Vagina (tissue), 2 donors: ENCODE data around the gene CST9.

Experiments
- POLR2A ChIP-seq, 2 donors: fragments of 450-650 bp; IDR thresholded peaks; one replicate each; pipeline ENCODE4 v1.6.1; 2017; ENCODE audit warnings: antibody characterized with exemption in 2 of 2, mild to moderate bottlenecking in 2 of 2, moderate library complexity in 2 of 2
- POLR2AphosphoS5 ChIP-seq, 2 donors: sonication (generic); formaldehyde crosslinking; IDR thresholded peaks; one replicate each; pipeline ENCODE4 v1.9.0; 2017; ENCODE audit warnings: antibody characterized with exemption in 2 of 2, mild to moderate bottlenecking in 2 of 2, low read depth in 1 of 2; ENCODE audit not compliant: insufficient read depth in 1 of 2
- TF ChIP-seq, protein P1 (sequence below), 3 experiments: fragments of 450-650 bp in 2 of 3; fragments of 200-600 bp in 1 of 3; sonication (generic) in 1 of 3; IDR thresholded peaks; one replicate each; pipeline ENCODE4 v1.5.1; 2017 to 2019; ENCODE audit warnings: antibody characterized with exemption in 3 of 3, mild to moderate bottlenecking in 2 of 3, moderate library complexity in 2 of 3

DNA sequence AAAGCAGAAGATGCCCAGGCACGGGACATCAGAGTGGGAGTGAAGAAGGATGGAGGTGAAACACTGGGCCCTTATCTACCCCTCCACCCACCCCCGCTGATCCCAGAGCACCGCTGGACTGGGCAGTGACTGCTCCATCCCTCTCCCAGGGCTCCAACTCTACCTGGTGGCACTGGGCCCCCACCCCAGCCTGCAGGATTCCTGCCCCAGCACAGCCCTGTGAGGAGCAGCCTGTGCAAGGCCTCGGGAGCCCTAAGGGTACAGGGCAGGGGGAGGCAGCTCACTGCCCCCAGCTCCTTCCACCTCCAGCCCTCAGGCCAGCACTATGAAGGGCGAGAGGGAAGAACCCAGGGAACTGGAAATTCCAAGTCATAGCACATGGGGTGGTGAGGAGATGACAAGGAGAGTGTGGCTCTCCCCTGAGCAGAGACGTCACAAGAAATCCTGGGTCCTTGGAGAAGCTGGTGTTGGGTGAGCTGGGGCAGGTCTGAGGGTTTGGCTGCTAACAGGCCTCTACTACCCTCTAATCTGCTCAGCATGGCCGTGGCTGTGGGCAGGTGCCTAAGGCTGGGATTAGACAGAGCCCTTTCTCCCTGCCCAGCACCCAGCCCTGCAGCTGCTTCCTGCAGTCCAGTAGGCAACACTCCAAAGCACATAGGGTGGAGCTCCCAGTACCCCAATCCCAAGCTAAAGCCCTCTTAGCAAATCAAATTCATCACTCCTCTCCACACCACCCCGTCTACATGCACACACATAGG, 28.5 kb upstream of the CST9 start:
- no peak for TF ChIP-seq POLR2AphosphoS5 (IDR thresholded peaks at IDR 0.05; ENCODE audit: insufficient read depth in 1 of 2, low read depth in 1 of 2)
- TF ChIP-seq, protein P1, sequence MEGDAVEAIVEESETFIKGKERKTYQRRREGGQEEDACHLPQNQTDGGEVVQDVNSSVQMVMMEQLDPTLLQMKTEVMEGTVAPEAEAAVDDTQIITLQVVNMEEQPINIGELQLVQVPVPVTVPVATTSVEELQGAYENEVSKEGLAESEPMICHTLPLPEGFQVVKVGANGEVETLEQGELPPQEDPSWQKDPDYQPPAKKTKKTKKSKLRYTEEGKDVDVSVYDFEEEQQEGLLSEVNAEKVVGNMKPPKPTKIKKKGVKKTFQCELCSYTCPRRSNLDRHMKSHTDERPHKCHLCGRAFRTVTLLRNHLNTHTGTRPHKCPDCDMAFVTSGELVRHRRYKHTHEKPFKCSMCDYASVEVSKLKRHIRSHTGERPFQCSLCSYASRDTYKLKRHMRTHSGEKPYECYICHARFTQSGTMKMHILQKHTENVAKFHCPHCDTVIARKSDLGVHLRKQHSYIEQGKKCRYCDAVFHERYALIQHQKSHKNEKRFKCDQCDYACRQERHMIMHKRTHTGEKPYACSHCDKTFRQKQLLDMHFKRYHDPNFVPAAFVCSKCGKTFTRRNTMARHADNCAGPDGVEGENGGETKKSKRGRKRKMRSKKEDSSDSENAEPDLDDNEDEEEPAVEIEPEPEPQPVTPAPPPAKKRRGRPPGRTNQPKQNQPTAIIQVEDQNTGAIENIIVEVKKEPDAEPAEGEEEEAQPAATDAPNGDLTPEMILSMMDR (IDR thresholded peaks at IDR 0.05) = no peak
- no peak for TF ChIP-seq POLR2A (IDR thresholded peaks at IDR 0.05)
